Esophagus squamous epithelium (tissue), 4 donors: ENCODE results near the gene PON2.

Source experiments
- POLR2A ChIP-seq, 4 donors: fragments of 450-650 bp; IDR thresholded peaks; one replicate each; pipeline ENCODE4 v1.6.1; 2017; ENCODE audit warnings: antibody characterized with exemption in 4 of 4, mild to moderate bottlenecking in 4 of 4, moderate library complexity in 3 of 4
- TF ChIP-seq, protein P1 (sequence below), 6 experiments: fragments of 450-650 bp in 4 of 6; fragments of 200-600 bp in 2 of 6; sonication (generic) in 2 of 6; IDR thresholded peaks; one replicate each; pipeline ENCODE4 v1.5.1; 2016 to 2019; ENCODE audit warnings: antibody characterized with exemption in 6 of 6, mild to moderate bottlenecking in 4 of 6, moderate library complexity in 4 of 6

GRCh38 chr7:95467912-95468607, 33.2 kb upstream of the PON2 start:
- TF ChIP-seq, protein P1, sequence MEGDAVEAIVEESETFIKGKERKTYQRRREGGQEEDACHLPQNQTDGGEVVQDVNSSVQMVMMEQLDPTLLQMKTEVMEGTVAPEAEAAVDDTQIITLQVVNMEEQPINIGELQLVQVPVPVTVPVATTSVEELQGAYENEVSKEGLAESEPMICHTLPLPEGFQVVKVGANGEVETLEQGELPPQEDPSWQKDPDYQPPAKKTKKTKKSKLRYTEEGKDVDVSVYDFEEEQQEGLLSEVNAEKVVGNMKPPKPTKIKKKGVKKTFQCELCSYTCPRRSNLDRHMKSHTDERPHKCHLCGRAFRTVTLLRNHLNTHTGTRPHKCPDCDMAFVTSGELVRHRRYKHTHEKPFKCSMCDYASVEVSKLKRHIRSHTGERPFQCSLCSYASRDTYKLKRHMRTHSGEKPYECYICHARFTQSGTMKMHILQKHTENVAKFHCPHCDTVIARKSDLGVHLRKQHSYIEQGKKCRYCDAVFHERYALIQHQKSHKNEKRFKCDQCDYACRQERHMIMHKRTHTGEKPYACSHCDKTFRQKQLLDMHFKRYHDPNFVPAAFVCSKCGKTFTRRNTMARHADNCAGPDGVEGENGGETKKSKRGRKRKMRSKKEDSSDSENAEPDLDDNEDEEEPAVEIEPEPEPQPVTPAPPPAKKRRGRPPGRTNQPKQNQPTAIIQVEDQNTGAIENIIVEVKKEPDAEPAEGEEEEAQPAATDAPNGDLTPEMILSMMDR (IDR thresholded peaks at IDR 0.05) = no peak
- TF ChIP-seq POLR2A (IDR thresholded peaks at IDR 0.05) = no peak
